Activated CD8-positive, alpha-beta memory T cell treated with anti-CD3 and anti-CD28 coated beads, Interleukin-2, amount 50 U/mL, for 24 hours (primary cell): Measurements from ENCODE around the gene C19orf81.

Experiments used
- DNase-seq: peaks from one replicate; pipeline ENCODE4 v3.0.0-alpha.2; 2020; ENCODE audit errors: extremely low read depth

The C19orf81 gene

GRCh38 chr19:50658441-50659317 lies 9.4 kb downstream of the C19orf81 start:
- DNase-seq = no peak

- no peak for DNase-seq
Observed at GRCh38 chr19:50659318-50660087, 10.3 kb downstream of the C19orf81 start.

- DNase-seq = no peak
Observed at GRCh38 chr19:50660088-50660366, 10.8 kb downstream of the C19orf81 start.

- DNase-seq = no peak
Observed at GRCh38 chr19:50661023-50661422, 11.8 kb downstream of the C19orf81 start.

GRCh38 chr19:50661766-50662650 lies 12.8 kb downstream of the C19orf81 start:
- DNase-seq = no peak

GRCh38 chr19:50662651-50663481 lies 13.6 kb downstream of the C19orf81 start:
- DNase-seq = no peak

GRCh38 chr19:50663482-50663790 lies 14.2 kb downstream of the C19orf81 start:
- no peak for DNase-seq

- no peak for DNase-seq
Observed at GRCh38 chr19:50664204-50664603, 15.0 kb downstream of the C19orf81 start.

- DNase-seq = no peak
Observed at GRCh38 chr19:50666346-50667176, 17.3 kb downstream of the C19orf81 start.

- DNase-seq = no peak
Observed at GRCh38 chr19:50667177-50667758, 18.0 kb downstream of the C19orf81 start.

GRCh38 chr19:50667759-50668231 lies 18.6 kb downstream of the C19orf81 start:
- DNase-seq = no peak

- DNase-seq = no peak
Observed at GRCh38 chr19:50668416-50668815, 19.2 kb downstream of the C19orf81 start.

GRCh38 chr19:50668879-50669278 lies 19.6 kb downstream of the C19orf81 start:
- no peak for DNase-seq

- no peak for DNase-seq
Observed at GRCh38 chr19:50669302-50670101, 20.3 kb downstream of the C19orf81 start.

- DNase-seq = no peak
Observed at GRCh38 chr19:50670102-50670380, 20.8 kb downstream of the C19orf81 start.

- no peak for DNase-seq
Observed at GRCh38 chr19:50673118-50673517, 23.9 kb downstream of the C19orf81 start.

GRCh38 chr19:50676625-50677197 lies 27.5 kb downstream of the C19orf81 start:
- DNase-seq = no peak

- no peak for DNase-seq
Observed at GRCh38 chr19:50677636-50678035, 28.4 kb downstream of the C19orf81 start.

- DNase-seq = no peak
Observed at GRCh38 chr19:50678323-50678722, 29.1 kb downstream of the C19orf81 start.
